OCI-LY7 (cell line): ENCODE measurements around the gene RFPL1.
"Not testable (repeated sequence)": the region's sequence is repeated elsewhere in the genome, so short reads cannot be mapped to it uniquely, and the experiment has no call there.

Experiments
- CTCF ChIP-seq: fragments of 200-600 bp; sonication (generic); conservative IDR thresholded peaks from 2 replicates; pipeline ENCODE4 v1.5.1; 2014; ENCODE audit warnings: mild to moderate bottlenecking, antibody characterized with exemption, low read length, moderate library complexity, mixed read lengths
- EZH2phosphoT487 ChIP-seq: fragments of 200-600 bp; sonication (generic); IDR thresholded peaks from 2 replicates; pipeline ENCODE4 v1.6.1; 2018; ENCODE audit warnings: low read depth, borderline replicate concordance, mild to moderate bottlenecking, mixed run types, antibody characterized with exemption, low read length, moderate library complexity, mixed read lengths

- peak; percentile 74 for TF ChIP-seq CTCF
- TF ChIP-seq EZH2phosphoT487, result not testable (repeated sequence)
Measured at GRCh38 chr22:29412772-29413171, 25.6 kb upstream of the RFPL1 start.
